ENCODE data around the gene SPA17. TPM values are rescaled to one million over a fixed set of nuclear protein-coding genes. Genes with fewer than 3 reads are reported as not detected.

Gene SPA17
- total and polyA plus RNA-seq, 2 of the 8 experiments (the other 6 are each of a cell fraction or from before 2014, with no cell fraction given), result 3.7 to 5.2 TPM

GRCh38 chr11:124670732-124671131, 3.0 kb upstream of the SPA17 start (continued):
- TF ChIP-seq CHD7 (IDR thresholded peaks at IDR 0.05; ENCODE audit: insufficient replicate concordance, low read length), result no peak
- no peak for TF ChIP-seq ATF3 (IDR thresholded peaks at IDR 0.05; ENCODE audit: insufficient read depth, low read depth, low read length)
- no peak for TF ChIP-seq PHF8 (conservative IDR thresholded peaks at IDR 0.05; ENCODE audit: low read depth, low read length)
- no peak for TF ChIP-seq RBBP5 (IDR thresholded peaks at IDR 0.05; ENCODE audit: borderline replicate concordance, low read depth, low read length)
- no peak for TF ChIP-seq SP1 (IDR thresholded peaks at IDR 0.05; ENCODE audit: low read depth, low read length)
- no peak for TF ChIP-seq CHD2 (IDR thresholded peaks at IDR 0.05; ENCODE audit: low read length)
- TF ChIP-seq JUND (IDR thresholded peaks at IDR 0.05; ENCODE audit: low read length), result no peak
- TF ChIP-seq SUZ12 (IDR thresholded peaks at IDR 0.05; ENCODE audit: low read length), result no peak
- no peak for TF ChIP-seq TCF12 (IDR thresholded peaks at IDR 0.05; ENCODE audit: low read depth, low read length)

Data from H1 (cell line).